Kidney (tissue), 14 donors: Measurements from ENCODE around the gene MT1G. TPM values are rescaled to one million over a fixed set of nuclear protein-coding genes. Genes with fewer than 3 reads are reported as not detected.

ENCODE experiments used
- DNase-seq, 5 donors: peaks; one replicate each; pipeline ENCODE4 v3.0.0-alpha.2; 2013 to 2020
- FAIRE-seq: peaks from 2 replicates; lab custom pipeline; 2012; peaks lifted over from hg19 to GRCh38; lab: Jason Lieb, UNC
- H3K27ac ChIP-seq, 2 donors: one replicate each; pipeline ENCODE4 v1.7.0; 2013; ENCODE audit warnings: low read depth in 2 of 2, low read length in 2 of 2, inconsistent platforms in 1 of 2
- H3K27me3 ChIP-seq: one replicate; pipeline ENCODE4 v1.7.1; 2013; ENCODE audit warnings: low read length, inconsistent platforms; ENCODE audit not compliant: control insufficient read depth, insufficient read depth
- H3K36me3 ChIP-seq, 3 donors: one replicate each; pipeline versions ENCODE4 v1.7.0 to v1.7.1; 2013; ENCODE audit warnings: low read length in 3 of 3, control low read depth in 1 of 3, inconsistent platforms in 1 of 3; ENCODE audit not compliant: insufficient read depth in 3 of 3, control insufficient read depth in 2 of 3
- H3K4me1 ChIP-seq, 3 donors: one replicate each; pipeline versions ENCODE4 v1.7.0 to v1.7.1; 2013; ENCODE audit warnings: low read length in 3 of 3, inconsistent platforms in 1 of 3, low read depth in 1 of 3; ENCODE audit not compliant: control insufficient read depth in 2 of 3, insufficient read depth in 2 of 3
- H3K4me3 ChIP-seq, 3 donors: one replicate each; pipeline versions ENCODE4 v1.7.0 to v1.8.1; 2013; ENCODE audit warnings: low read length in 3 of 3, control low read depth in 1 of 3, inconsistent platforms in 1 of 3
- H3K9ac ChIP-seq, 3 donors: one replicate each; pipeline versions ENCODE4 v1.7.0 to v1.7.1; 2013; ENCODE audit warnings: low read length in 3 of 3, control low read depth in 1 of 3, inconsistent platforms in 1 of 3
- H3K9me3 ChIP-seq, 3 donors: one replicate each; pipeline versions ENCODE4 v1.7.0 to v1.7.1; 2013; ENCODE audit warnings: low read length in 3 of 3, control low read depth in 1 of 3, inconsistent platforms in 1 of 3; ENCODE audit not compliant: control insufficient read depth in 2 of 3, insufficient read depth in 1 of 3
- intact Hi-C: fragments of 100-400 bp; cut with DNase I; formaldehyde crosslinking; loops from one replicate; pipeline ENCODE4 v1.11.1; 2022
- polyA plus RNA-seq: library from polyadenylated mRNA; stranded (reverse); fragments of 350-450 nt; fragmentation: Illumina TruSeq; extraction: RNeasy Lipid Tissue Mini Kit (QIAGEN cat#74804); gene quantifications from one replicate; pipeline ENCODE4 v1.2.3, GENCODE V29; 2014; ENCODE audit warnings: low read depth, low replicate concordance; ENCODE audit not compliant: insufficient read depth
- total RNA-seq: library from RNA; stranded (reverse); fragmentation: NEBNext Ultra II Directional; extraction: Animal tissue kit (Norgen Biotek cat#: 25700); gene quantifications from one replicate; pipeline ENCODE4 v1.2.1, GENCODE V29; 2021
- TF ChIP-seq, protein P1 (sequence below): IDR thresholded peaks from 3 replicates; pipeline ENCODE4 v1.5.1; 2012; ENCODE audit warnings: mild to moderate bottlenecking, moderate library complexity, borderline replicate concordance; ENCODE audit not compliant: insufficient read depth; ENCODE audit errors: extremely low read depth
- donor health status: control.
- donor health status: control.
- donor health status: control.
- donor health status: control.
- donor health status: control.
- donor health status: DM: yes; HTN: yes; CAD: no.
- donor health status: Normal renal cell carcinoma (clear cell type).

Gene MT1G
- total and polyA plus RNA-seq, 2 donors from 2014 or later = 33.6 to 2,564 TPM

- H3K4me1 ChIP-seq = no peaks in the 10 kb centered on the region
- no peak overlapping the region for H3K27ac ChIP-seq
- DNase-seq = no peak
- intact Hi-C loops = no loop called here
- no peak overlapping the region for H3K4me3 ChIP-seq
- no peaks in the 10 kb centered on the region for H3K9me3 ChIP-seq
- no peaks in the 10 kb centered on the region for H3K27me3 ChIP-seq
- H3K9ac ChIP-seq = no peak overlapping the region
- TF ChIP-seq, protein P1, sequence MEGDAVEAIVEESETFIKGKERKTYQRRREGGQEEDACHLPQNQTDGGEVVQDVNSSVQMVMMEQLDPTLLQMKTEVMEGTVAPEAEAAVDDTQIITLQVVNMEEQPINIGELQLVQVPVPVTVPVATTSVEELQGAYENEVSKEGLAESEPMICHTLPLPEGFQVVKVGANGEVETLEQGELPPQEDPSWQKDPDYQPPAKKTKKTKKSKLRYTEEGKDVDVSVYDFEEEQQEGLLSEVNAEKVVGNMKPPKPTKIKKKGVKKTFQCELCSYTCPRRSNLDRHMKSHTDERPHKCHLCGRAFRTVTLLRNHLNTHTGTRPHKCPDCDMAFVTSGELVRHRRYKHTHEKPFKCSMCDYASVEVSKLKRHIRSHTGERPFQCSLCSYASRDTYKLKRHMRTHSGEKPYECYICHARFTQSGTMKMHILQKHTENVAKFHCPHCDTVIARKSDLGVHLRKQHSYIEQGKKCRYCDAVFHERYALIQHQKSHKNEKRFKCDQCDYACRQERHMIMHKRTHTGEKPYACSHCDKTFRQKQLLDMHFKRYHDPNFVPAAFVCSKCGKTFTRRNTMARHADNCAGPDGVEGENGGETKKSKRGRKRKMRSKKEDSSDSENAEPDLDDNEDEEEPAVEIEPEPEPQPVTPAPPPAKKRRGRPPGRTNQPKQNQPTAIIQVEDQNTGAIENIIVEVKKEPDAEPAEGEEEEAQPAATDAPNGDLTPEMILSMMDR = no peak
- H3K36me3 ChIP-seq = no peaks in the 10 kb centered on the region
- no peak for FAIRE-seq
Observed at GRCh38 chr16:56709443-56710040, 41.7 kb upstream of the MT1G start.

DNA sequence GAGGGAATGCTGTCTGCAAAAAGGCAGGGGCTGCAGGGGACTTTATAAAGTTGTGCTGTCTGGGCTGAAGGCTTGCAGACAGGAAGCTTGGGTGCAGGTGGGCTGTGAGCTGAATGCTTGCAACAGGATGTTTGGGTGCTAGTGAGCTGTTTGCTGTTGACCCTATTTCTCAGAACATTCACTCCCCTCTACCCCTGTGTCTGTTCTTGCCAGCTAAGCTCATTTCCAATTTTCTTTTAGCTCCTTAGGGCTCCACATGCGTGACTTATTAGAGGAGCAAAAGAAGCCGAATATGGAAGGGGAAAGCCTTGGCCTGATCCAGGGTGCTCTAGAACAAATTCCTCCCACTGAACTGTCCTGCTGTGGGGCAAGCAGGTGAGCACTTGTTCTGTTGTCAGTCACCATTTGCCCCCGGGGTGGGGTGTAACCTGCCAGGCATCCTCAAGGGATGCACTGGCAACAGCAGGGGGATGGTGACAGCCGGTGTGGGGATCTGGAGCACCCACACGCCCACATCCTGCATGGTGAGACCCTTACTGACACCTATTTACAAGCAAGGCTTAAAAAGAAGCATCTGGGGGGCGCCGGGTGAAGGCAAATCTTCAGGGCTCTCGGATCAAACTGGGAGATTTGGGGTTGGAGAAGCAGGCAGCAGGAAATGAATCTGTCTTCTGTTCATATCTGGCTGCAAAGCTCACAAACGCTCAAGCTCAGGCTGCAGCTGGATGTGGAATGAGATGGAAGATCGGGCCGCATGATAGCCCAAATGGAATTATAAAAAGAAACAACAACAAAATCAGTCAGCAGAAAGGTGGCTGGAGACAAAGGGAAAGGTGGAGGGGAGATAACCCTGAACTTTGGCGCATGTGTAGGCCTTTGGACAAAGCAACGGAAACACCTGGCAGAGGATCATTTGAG, 40.9 kb upstream of the MT1G start:
- Histone ChIP-seq H3K9me3 (no peaks in the 10 kb centered on the region), H3K27ac (no peak overlapping the region), H3K27me3 (no peaks in the 10 kb centered on the region), H3K9ac (no peak overlapping the region), H3K36me3 (no peaks in the 10 kb centered on the region), H3K4me3 (no peak overlapping the region), H3K4me1 (no peaks in the 10 kb centered on the region)
- FAIRE-seq (no peak), DNase-seq (no peak)
- TF ChIP-seq, protein P1 = no peak
- intact Hi-C loops = no loop called here

DNA sequence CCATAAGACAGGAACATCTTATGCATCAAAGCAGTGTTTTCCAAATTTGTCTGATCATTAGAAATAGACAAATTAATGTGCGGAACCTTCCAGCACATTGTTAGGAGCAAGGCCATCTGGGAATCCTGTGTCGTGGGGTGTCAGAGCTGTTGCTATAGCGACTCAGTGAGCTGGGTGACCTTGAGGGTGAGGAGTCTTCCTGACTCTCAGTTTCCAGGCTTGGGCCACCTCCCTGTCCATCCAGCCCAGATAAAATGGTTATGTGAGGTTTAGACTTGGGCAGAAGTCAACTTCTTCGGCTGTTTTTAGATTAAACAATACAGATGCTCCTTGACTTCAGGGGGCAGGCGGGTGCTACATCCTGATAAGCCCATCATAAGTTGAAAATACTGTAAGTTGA, 35.0 kb upstream of the MT1G start:
- Histone ChIP-seq H3K36me3 (no peaks in the 10 kb centered on the region), H3K27ac (no peak overlapping the region), H3K4me1 (no peaks in the 10 kb centered on the region), H3K4me3 (no peak overlapping the region), H3K27me3 (no peaks in the 10 kb centered on the region), H3K9ac (no peak overlapping the region), H3K9me3 (no peaks in the 10 kb centered on the region)
- TF ChIP-seq, protein P1 = no peak
- intact Hi-C loops = no loop called here
- FAIRE-seq (no peak), DNase-seq (no peak)
